ENCODE measurements around the gene SLC35F3. TPM values are rescaled to one million over a fixed set of nuclear protein-coding genes. Genes with fewer than 3 reads are reported as not detected.

Gene SLC35F3
- polyA plus RNA-seq, 1 donor (not counting 4 experiments of a cell fraction or from before 2014, with no cell fraction given): 13.8 TPM

DNA sequence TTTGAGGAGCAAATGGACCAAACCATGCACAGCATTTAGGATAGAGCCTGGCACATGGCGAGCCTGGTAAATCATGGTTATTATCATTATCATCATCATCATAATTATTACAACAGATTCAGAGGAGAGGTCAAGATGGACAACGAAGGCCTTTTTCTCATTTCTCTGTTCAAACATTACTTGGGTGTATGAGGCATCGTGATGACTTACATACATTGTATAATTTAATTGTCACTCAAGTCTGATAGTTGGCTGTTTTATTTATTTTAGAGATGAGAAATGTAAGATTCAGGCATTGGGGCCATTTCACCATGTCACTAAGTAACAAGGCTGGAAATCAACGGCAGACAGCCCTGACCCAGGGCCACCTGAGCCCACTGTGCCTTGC is 68.1 kb downstream of the SLC35F3 start:
- Histone ChIP-seq H3K9me1 (ENCODE audit: control insufficient read depth, extremely low read depth, insufficient read depth, low read length) (no peaks in the 10 kb centered on the region), H3K4me1 (ENCODE audit: control insufficient read depth, extremely low read depth, insufficient read depth, low read length) (no peaks in the 10 kb centered on the region), H3K9ac (ENCODE audit: control insufficient read depth, extremely low read depth, insufficient read depth, low read length) (no peak overlapping the region), H4K20me1 (ENCODE audit: control insufficient read depth, extremely low read depth, insufficient read depth, low read length) (no peaks in the 10 kb centered on the region), H3K27me3 (ENCODE audit: control insufficient read depth, extremely low read depth, insufficient read depth, low read length) (no peaks in the 10 kb centered on the region), H3K4me2 (ENCODE audit: control insufficient read depth, extremely low read depth, insufficient read depth, low read depth, low read length) (no peak overlapping the region), H3K36me3 (ENCODE audit: control insufficient read depth in 2 of 2, extremely low read depth in 1 of 2, insufficient read depth in 2 of 2, low read length in 2 of 2) (no peaks in the 10 kb centered on the region), H3K9me3 (ENCODE audit: control insufficient read depth, low read depth, low read length) (no peaks in the 10 kb centered on the region), H3K79me2 (ENCODE audit: control insufficient read depth, insufficient read depth, low read length) (no peaks in the 10 kb centered on the region), H3K27ac (ENCODE audit: control insufficient read depth, insufficient read depth, low read length) (no peak overlapping the region), H2AFZ (ENCODE audit: control insufficient read depth, low read length) (no peak overlapping the region), H3K4me3 (ENCODE audit: control insufficient read depth in 2 of 3, extremely low read depth in 1 of 3, insufficient read depth in 2 of 3, low read depth in 1 of 3, low read length in 3 of 3) (no peak overlapping the region)
- FAIRE-seq (no peak), DNase-seq (ENCODE audit: low read depth, low spot score) (no peak)
- dilution Hi-C loops (cut with MboI; ENCODE audit: extremely low pct_ligation_motif_present, low sequenced_read_pairs): no loop called here
- TF ChIP-seq, protein P1, sequence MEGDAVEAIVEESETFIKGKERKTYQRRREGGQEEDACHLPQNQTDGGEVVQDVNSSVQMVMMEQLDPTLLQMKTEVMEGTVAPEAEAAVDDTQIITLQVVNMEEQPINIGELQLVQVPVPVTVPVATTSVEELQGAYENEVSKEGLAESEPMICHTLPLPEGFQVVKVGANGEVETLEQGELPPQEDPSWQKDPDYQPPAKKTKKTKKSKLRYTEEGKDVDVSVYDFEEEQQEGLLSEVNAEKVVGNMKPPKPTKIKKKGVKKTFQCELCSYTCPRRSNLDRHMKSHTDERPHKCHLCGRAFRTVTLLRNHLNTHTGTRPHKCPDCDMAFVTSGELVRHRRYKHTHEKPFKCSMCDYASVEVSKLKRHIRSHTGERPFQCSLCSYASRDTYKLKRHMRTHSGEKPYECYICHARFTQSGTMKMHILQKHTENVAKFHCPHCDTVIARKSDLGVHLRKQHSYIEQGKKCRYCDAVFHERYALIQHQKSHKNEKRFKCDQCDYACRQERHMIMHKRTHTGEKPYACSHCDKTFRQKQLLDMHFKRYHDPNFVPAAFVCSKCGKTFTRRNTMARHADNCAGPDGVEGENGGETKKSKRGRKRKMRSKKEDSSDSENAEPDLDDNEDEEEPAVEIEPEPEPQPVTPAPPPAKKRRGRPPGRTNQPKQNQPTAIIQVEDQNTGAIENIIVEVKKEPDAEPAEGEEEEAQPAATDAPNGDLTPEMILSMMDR (optimal IDR thresholded peaks at IDR 0.05 in 1 of 3, IDR thresholded peaks at IDR 0.05 in 1 of 3, conservative IDR thresholded peaks at IDR 0.05 in 1 of 3; ENCODE audit: extremely low read depth in 1 of 3, insufficient read depth in 2 of 3, low read length in 3 of 3): no peak
- no peak for TF ChIP-seq EZH2 (IDR thresholded peaks at IDR 0.05; ENCODE audit: low read length)

DNA sequence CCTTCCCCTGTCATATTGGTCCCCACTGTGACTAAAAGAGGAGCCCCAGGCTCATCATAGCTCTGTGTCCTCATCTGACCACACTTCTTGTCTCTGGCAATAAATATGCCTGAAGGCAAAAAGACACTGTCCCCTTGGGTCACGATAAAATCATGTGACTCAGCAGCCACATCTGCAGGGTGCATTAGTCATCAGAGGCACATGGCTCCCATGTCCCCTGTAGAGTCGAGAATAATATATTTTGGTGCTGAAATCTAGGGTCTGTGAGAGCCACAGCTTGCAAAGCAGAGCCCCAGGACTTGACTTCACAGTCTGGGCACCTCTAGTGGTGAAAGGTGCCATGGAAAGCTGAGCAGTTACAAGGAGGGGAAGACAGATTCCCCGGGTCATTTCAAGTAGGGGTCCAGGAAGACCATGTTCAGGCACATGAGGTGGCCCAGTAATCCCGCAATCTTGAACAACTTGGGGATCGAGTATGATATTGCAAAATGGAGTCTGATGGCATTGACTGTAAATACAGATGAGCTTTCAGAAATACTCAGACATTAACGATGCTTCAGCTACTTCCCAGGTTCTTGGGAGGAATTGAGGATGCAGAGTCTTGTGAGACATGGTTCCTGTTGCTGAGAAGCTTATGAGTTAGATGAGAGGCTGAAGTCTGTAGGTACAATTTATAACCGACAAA is 68.6 kb downstream of the SLC35F3 start:
- no peaks in the 10 kb centered on the region for H3K27me3 ChIP-seq (ENCODE audit: control insufficient read depth, extremely low read depth, insufficient read depth, low read length)
- FAIRE-seq (no peak), DNase-seq (ENCODE audit: low read depth, low spot score) (no peak)
- TF ChIP-seq, protein P1 (optimal IDR thresholded peaks at IDR 0.05 in 1 of 3, IDR thresholded peaks at IDR 0.05 in 1 of 3, conservative IDR thresholded peaks at IDR 0.05 in 1 of 3; ENCODE audit: extremely low read depth in 1 of 3, insufficient read depth in 2 of 3, low read length in 3 of 3): peak in 1 of 3 experiments; percentile 31
- TF ChIP-seq EZH2 (IDR thresholded peaks at IDR 0.05; ENCODE audit: low read length): no peak
- no peaks in the 10 kb centered on the region for H3K4me1 ChIP-seq (ENCODE audit: control insufficient read depth, extremely low read depth, insufficient read depth, low read length)
- no peaks in the 10 kb centered on the region for H3K79me2 ChIP-seq (ENCODE audit: control insufficient read depth, insufficient read depth, low read length)
- no peak overlapping the region for H3K27ac ChIP-seq (ENCODE audit: control insufficient read depth, insufficient read depth, low read length)
- no peaks in the 10 kb centered on the region for H3K9me3 ChIP-seq (ENCODE audit: control insufficient read depth, low read depth, low read length)
- no peaks in the 10 kb centered on the region for H4K20me1 ChIP-seq (ENCODE audit: control insufficient read depth, extremely low read depth, insufficient read depth, low read length)
- no peak overlapping the region for H3K4me3 ChIP-seq (ENCODE audit: control insufficient read depth in 2 of 3, extremely low read depth in 1 of 3, insufficient read depth in 2 of 3, low read depth in 1 of 3, low read length in 3 of 3)
- no peak overlapping the region for H2AFZ ChIP-seq (ENCODE audit: control insufficient read depth, low read length)
- H3K36me3 ChIP-seq (ENCODE audit: control insufficient read depth in 2 of 2, extremely low read depth in 1 of 2, insufficient read depth in 2 of 2, low read length in 2 of 2): no peaks in the 10 kb centered on the region
- dilution Hi-C loops (cut with MboI; ENCODE audit: extremely low pct_ligation_motif_present, low sequenced_read_pairs): no loop called here
- H3K4me2 ChIP-seq (ENCODE audit: control insufficient read depth, extremely low read depth, insufficient read depth, low read depth, low read length): no peak overlapping the region
- H3K9ac ChIP-seq (ENCODE audit: control insufficient read depth, extremely low read depth, insufficient read depth, low read length): no peak overlapping the region
- H3K9me1 ChIP-seq (ENCODE audit: control insufficient read depth, extremely low read depth, insufficient read depth, low read length): no peaks in the 10 kb centered on the region
